Kidney tubule cell (primary cell): ENCODE measurements around the gene COQ6.
"Not testable (repeated sequence)": the region's sequence is repeated elsewhere in the genome, so short reads cannot be mapped to it uniquely, and the experiment has no call there.

ENCODE experiments used
- DNase-seq: peaks from one replicate; pipeline ENCODE4 v3.0.0-alpha.2; 2018; ENCODE audit warnings: low spot score

Gene COQ6

DNA sequence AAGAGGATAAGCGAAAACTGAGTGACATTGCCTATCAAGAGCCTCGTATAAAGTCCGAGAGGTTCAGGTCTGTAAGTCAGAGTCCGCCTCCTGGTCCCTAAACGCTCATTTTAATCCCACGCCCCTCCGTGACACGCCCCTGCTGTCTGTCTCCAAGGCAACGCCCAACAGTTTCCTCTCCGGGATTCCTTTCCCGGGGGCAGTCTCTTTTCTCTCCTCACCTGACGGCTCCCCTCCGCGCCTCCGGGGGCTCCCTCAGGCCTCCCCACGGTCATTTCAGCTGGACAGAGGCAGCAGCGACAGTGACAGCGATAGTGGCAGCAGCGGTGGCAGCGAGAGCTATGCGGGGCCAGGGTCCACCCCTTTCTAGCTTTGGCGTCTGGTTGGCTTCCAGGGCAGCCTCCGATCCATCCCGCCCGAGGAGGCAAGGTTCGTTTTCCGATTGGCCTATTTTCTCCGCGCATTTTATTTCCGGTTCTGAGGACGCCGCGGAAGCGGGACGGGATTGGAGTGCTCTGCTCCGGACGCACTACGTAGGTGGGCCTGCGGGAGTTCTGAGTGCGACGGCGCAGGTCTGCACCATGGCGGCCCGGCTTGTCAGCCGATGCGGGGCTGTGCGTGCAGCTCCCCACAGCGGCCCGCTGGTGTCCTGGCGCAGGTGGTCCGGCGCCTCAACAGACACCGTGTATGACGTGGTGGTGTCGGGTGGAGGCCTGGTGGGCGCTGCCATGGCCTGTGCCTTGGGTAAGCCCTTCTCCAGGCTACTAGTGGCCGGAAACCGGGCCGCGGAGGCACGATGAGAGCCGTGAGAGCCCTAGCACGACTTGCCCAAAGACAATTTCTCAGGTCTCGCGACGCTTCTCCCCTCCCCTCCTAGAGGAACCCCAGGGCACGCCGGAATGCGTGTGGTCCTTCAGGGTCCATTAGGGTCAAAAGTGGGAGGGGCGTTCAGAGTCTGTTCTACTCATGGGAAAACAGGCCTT lies at the start of gene COQ6, which contains the start of gene FAM161B:
TSS of gene COQ6 (plus strand) at position 551 of the 983 bp plus-strand sequence. CDS start at position 582, 31 bp downstream.
TSS of gene FAM161B (minus strand) at position 343 of the 983 bp plus-strand sequence. CDS start at position 275, 68 bp downstream.
- DNase-seq, result peak; percentile 98

DNA sequence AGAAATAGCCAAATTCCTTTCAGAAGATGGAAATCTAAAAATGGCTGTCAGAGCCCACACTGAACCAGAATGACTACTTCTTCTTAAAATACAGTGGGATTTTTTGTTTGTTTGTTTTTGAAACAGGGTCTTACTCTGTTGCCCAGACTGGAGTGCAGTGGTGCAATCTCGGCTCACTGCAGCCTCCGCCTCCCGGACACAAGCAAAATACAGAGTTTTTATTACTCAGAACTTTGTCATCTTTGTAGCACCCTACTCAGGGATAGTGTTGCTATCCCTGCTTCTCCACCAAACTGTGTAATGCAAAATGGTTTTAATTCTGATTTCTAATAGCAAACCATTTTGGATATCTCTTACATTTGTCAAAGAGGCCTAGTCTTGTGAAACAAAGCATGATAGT lies 47.1 kb upstream of the COQ6 start:
- DNase-seq, result no peak

DNA sequence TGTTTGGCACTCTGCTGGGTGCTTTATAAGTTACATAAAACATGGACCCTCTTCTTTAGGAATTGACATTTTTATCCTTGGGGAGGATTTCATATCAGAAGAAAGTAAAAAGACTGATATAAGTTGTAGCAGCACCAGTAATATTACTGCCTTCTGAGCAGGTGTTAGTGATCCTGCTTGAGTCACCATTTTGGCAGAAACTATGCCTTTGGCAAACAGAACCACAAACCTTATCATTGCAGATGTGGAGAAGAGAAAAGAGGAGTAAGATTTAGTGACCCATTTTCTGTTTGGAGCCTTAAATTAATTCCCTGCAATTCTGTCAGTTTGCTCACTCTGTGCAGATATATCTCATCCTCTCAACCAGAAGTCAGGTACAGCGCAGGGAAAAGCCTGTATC lies 40.4 kb upstream of the COQ6 start:
- DNase-seq, result no peak

DNA sequence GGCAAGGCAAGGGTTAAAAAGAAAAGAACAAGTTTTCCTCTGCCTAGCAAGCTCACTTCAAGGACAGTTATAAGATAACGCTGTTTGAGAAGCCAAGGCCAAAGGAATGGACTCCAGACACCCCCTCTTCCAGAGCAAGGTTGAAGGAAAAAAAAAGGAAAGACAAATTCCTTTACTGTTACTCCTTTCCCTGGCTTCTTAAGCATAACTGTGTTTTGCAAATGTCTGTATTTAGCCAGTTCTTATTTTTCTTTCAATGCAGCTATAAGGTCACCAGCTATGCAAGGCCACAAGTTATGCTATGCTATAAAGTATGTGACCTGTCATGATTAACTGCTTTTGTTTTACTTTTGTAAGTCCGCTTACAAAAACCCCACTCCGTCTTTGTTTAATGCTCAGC lies 36.8 kb upstream of the COQ6 start:
- DNase-seq, result no peak

DNA sequence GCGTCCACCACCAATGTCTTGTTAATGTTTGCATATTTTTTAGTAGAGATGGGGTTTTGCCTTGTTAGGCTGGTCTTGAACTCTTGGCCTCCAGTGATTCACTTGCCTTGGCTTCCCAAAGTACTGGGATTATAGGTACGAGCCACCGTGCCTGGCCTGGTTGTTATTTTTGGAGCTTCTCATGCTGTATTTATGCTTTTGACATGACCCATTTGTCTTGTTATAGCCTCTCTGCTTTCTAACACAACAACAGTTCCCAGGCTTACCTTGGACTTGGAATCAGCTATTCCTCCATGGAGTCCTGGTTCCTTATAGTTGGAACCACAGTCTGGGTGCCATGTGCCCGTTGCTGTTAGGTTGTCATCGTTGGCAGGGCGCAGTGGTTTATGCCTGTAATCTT lies 33.8 kb upstream of the COQ6 start:
- DNase-seq, result no peak

DNA sequence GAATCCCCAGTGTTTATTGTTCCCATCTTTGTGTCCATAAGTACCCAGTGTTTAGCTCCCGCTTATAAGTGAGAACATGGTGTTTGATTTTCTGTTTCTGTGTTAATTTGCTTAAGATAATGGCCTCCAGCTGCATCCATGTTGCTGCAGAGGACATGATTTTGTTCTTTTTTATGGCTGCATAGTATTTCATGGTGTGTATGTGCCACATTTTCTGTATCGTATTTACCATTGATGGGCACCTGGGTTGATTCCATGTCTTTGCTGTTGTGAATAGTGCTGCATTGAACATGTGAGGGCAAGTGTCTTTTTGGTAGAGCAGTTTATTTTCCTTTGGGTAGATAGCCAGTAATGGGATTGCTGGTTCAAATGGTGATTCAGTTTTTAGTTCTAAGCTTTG lies 30.6 kb upstream of the COQ6 start:
- not testable (repeated sequence) for DNase-seq

DNA sequence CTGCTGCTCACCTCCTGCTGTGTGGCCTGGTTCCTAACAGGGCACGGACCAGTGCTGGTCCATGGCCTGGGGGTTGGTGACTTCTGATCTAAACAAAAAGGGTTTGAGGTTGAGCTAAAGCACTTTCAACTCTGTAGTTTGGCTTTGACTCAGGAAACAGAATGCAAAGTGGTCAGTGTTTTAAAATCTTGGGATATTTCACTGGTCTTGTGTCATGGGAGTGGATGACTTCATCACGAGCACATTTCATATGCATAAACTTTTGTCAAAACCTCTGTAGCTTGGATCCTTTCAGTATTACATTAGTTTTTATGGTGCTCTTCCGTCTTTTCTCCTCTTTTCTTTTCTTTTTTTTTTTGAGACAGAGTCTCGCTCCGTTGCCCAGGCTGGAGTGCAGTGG lies 25.8 kb upstream of the COQ6 start:
- no peak for DNase-seq

DNA sequence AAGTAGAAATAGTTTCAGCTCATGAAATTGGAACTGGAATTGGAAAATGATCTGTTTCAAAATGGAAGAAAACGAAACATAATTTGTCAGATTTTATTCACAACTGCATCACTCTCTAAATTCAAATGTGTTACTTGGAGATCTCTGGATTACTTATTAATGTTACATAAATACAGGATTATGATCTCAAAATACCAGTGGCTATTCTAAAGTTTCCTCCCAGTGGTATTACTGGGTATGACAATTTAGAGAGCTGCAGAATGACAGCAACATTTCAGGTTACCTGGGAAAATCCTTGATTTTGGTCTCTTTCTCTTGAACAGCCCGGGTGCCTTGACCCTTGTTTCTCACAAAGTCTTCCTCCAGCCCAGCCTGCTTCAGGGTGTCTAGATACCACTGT lies 14.4 kb upstream of the COQ6 start:
- peak; percentile 23 for DNase-seq

DNA sequence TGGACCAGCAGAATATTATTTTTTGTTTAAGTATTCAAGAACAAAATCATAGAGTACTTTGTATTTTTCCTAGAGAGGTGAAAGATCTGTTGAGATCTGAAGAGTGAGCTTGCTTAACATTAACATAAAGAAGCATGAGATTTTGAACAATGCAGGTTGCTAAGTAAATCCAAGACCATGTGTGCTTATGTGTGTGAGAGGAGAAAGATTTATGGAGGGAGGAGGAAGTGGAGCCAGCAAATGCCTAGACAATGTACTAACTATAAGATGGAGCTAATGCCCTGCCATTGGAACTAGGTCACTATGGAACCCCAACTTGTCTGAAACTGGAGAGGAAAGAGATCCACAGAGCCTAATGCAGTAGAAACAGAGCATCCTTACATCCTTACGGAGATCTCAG lies 13.6 kb upstream of the COQ6 start:
- DNase-seq, result no peak

DNA sequence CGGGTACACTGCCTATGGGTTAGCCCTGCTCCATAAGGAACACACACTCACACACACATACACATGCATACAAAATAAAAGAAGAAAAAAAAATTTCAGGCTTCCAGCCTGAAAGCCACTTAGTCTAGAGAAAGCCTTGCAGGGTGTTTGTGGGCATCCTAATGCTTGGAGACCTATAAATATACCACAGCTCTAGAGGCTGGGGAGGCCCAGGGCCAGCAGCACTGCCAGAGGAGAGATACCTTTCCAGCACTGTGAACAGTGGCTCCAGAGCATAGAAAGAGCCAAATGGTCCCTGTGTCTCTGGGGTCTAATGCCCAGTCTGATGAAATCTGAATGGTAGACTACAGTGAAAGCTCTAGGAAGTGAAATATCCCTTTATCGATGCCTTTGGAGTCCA lies 13.1 kb upstream of the COQ6 start:
- no peak for DNase-seq

DNA sequence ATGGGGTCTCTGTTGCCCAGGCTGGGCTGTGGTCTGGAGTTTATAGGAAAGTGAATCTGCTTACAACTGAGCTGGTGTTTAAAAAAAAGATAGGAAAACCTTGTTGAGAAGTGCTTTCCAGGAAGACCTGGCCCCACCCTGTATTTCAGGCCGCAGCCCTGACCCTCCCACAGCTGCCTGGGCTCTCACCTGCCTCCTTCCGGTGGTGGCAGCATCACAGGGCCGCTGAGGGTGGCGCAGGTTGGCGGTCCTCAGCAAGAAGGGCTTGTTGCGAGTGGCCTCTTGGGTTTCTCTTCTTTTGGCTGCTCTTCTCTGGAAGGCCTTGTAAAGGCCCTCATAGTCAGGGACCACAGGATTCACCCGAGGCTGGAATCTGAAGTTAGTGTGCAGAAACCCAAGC lies 7.9 kb upstream of the COQ6 start:
- DNase-seq, result no peak

DNA sequence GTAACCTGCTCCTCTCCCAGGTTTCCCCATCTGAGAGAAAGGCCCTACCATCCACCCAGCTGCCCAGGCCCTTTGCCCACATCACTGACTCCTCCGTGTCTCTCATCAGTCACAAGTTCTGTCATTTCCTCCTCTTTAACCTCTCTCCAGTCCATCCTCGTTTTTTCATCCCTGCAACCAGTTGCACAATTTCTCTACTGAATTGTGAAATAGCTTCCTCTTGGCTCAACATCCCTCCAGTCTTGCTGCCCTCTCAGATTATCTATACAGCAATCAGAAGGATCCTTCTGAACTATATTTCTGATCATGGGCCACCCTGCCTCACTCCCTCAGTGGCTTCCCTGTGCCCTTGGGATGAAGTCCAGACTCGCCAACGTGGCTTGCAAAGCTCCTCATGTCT lies 7.0 kb upstream of the COQ6 start:
- peak; percentile 66 for DNase-seq

DNA sequence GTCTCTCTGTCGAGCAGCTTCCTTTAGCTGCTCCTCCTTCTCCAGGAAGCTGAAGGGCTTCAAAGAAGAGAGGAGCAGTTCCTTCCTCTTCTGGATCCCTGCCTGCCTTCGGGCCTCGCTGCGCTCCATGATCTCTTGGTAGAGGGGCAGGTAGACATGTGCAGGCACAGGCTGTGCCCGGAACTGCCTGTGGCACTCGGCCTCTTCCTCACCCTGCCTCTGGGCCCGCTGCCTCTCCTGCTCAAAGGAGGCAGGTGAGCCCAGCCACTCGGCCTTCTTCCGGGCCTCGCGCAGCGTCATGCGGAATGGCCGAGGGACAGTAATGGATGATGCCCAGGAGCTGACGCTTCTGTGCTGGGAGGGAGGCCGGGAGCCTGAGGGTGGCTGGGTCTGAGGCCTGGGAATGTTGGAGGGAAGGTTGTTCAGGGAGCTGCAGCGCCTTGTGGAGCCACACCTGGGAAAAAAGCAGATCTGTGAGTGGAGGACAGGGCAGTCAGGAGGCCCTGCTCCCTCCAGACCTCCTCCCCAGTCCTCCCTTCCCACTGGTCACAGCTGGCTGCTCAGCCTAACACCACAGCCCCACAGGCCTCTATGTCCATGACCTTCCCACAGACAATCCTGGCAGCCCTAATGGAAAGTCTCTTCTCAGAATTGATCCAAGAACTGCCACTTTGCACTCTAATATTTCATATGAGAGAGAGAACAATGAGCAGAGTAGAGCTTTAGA lies 5.5 kb upstream of the COQ6 start:
- no peak for DNase-seq

DNA sequence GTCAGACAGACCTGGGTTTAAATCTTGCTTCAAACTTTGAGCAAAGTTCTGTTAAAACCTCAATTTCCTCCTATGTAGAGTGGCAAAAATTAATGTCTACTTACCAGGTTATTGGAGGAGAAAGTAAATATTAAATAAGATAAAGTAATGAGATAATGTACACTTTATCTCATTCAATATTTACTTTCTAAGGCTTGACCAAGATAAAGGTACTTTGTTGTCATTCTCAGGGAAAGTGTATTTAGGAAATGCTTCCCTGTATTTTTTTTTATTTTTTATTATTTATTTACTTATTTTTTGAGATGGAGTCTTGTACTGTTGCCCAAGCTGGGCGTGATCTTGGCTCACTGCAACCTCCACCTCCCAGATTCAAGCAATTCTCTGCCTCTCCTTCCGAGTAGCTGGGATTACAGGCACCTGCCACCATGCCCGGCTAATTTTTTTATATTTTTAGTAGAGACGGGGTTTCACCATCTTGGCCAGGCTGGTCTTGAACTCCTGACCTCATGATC lies 4.9 kb upstream of the COQ6 start:
- DNase-seq, result no peak

DNA sequence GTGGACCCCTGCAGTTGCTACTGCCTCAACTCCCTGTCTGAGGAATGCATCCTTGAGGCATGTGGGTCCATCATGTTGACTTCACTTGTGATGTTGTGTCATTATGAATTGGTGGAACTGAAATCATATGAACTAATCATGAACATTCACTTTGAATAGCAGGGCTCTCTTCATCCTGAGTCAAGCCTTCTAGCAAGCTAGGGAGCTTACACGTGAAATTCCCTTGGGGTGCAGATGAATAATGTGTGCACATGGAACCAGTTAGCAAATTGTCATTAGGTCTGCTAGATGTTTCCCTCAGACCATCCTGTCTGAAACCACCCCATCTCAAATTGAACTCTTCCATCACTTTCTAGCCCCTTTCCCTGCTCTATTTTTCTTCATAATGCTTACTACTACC lies 3.6 kb downstream of the COQ6 start:
- no peak for DNase-seq

DNA sequence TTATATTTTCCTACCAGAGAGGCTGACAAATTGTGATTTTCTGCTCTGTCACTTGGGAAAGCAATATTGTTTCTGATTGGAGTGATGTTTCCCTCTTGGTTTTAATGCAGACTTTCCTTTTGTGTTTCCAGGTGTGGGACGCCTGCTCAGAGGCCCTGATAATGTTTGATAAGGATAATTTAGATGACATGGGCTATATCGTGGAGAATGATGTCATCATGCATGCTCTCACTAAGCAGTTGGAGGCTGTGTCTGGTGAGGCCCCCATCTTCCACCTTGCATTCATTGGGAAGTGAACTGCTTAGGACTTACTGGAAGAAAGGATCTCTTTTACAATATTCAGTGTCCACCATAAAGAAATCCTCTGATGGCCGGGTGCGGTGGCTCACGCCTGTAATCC lies 5.6 kb downstream of the COQ6 start:
- DNase-seq, result no peak

DNA sequence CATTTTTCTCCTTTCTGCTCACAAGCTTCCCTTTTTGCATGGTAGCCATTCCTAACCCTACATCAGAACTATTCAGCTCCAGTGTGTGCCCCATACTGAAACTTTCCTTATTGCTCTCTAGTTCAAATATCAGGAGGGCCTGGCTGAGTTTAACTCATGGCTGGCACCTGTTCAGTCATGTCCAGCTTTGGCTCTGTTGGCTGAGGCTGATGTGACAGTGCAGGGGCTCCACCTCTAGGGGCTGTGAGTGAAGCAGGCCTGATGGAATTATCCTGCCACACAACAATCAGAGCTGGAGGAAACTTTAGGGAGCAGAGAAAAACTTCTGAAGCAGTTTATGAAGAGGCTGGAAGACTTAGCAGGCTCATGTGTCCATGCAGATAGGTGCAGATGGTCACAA lies 8.5 kb downstream of the COQ6 start:
- no peak for DNase-seq

DNA sequence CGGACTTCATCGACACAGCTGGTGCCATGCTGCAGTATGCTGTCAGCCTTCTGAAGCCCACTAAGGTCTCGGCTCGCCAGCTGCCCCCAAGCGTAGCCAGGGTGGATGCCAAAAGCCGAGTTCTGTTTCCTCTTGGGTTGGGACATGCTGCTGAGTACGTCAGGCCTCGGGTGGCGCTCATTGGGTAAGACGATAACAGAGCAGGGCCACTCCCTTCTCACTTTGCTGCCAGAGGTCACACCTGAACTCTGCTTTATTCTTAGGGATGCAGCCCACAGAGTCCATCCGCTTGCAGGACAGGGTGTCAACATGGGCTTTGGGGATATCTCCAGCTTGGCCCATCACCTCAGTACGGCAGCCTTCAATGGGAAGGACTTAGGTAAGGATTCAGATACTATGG lies 11.1 kb downstream of the COQ6 start:
- no peak for DNase-seq

DNA sequence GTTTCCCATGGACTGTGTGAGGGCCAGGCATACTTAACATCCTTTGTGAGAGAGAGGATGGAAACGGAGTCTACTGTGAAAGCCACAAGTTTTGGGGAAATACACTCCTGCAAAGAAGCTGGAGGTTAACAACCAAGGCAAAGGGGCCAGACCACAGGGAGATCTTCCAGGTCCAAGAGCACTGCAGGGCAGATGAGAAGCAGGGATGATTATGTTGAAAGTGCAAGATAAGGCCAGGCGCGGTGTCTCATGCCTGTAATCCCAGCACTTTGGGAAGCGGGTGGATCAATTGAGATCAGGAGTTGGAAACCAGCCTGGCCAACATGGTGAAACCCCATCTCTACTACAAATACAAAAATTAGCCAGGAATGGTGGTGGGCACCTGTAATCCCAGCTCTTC lies 15.1 kb downstream of the COQ6 start:
- DNase-seq, result no peak

DNA sequence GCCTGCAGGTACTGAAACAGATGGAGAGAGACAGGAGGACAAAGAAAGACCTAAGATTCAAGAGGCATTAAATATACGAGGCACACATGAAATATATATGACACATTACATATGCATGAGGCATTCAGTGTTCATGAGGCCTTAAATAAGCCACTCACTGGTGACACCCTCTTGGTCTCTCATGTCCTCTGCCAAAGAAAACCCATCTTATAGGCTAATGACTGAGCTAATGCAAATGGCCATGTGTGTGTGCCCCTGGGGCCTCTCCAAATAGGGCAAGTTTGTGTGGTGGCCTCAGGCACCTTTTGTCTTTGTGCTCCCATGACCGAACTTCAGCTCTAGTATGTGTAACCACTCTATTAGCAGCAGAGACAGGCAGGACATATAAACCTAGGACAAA lies 18.8 kb downstream of the COQ6 start:
- no peak for DNase-seq

DNA sequence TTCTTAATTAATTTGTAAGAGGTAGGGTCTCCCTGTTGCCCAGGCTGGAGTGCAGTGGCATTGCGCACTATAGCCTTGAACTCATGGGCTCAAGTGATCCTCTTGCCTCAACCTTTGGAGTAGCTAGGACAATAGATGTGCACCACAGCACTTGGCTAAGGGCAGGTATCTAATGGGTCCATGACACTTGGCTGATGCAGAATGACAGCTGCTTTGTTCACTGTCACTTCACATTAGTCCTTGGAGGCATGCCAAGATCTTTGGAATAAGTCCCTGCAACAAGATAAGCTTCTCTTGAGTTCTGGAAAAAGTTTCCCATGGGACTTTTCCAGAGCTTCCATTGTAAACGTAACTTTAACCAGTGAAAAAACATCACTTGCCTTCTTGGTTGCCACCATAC lies 23.4 kb downstream of the COQ6 start:
- DNase-seq, result no peak

DNA sequence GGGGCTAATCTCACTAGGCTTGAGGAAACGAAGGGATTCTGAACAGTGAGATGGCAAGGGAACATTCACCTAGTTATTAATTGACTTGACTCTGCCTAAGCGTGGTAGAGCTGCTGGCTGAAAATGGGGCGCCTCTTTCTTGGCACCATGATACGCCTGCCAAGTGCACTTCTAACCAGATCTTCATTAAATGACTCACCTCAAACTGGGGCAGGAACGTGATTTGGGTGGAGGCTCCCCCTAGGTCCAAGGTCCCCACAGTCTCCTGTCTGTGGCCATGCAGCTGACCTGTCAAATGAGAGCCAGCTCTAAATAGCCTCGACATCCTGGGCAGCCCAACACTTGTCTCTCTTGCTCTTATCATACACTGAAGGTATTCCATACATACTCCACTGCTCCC lies 26.0 kb downstream of the COQ6 start:
- peak; percentile 32 for DNase-seq

DNA sequence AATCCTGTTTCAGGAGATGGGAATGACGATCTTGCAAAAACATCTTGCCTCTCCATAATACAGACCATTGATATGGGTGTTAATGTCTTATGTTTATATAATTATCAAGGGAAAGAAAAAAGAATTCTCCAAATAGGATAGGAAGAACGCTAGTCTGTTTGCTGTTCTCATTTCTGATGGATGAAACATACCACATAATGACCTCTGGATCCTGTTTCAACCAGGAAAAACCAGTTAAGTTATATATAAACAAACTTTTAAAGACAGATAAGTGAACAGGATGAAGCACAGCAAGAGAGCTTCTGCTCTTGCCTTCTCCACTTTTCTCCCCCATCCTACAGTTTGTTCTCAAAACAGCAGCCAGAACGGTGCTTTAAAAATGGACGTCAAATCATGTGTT lies 27.8 kb downstream of the COQ6 start:
- peak; percentile 11 for DNase-seq
